Nephron (organoid): ENCODE data around the gene SLC37A3.

ENCODE experiments used
- H3K27ac Mint-ChIP-seq, 3 experiments: 2 replicates each; pipeline ENCODE4 v1.8.0; 2020; ENCODE audit warnings: mixed read lengths in 3 of 3, mild to moderate bottlenecking in 2 of 3, moderate library complexity in 1 of 3
- H3K27me3 Mint-ChIP-seq: 2 replicates; pipeline ENCODE4 v1.8.0; 2021; ENCODE audit warnings: low read depth, mild to moderate bottlenecking, moderate library complexity, mixed read lengths
- H3K36me3 Mint-ChIP-seq: 2 replicates; pipeline ENCODE4 v1.8.0; 2020; ENCODE audit warnings: low read depth, mixed read lengths
- H3K4me1 Mint-ChIP-seq: 2 replicates; pipeline ENCODE4 v1.8.0; 2020; ENCODE audit warnings: mixed read lengths
- H3K4me3 Mint-ChIP-seq, 3 experiments: 2 replicates each; pipeline ENCODE4 v1.8.0; 2020; ENCODE audit warnings: mild to moderate bottlenecking in 3 of 3, mixed read lengths in 3 of 3, moderate library complexity in 2 of 3
- H3K9me3 Mint-ChIP-seq: 2 replicates; pipeline ENCODE4 v1.8.0; 2020; ENCODE audit warnings: mixed read lengths
- CTCF ChIP-seq, 3 experiments: fragments of 200-600 bp; sonication (generic); IDR thresholded peaks; one replicate each; pipeline ENCODE4 v1.5.0; 2021; ENCODE audit warnings: antibody characterized with exemption in 3 of 3; ENCODE audit not compliant: unreplicated experiment in 3 of 3

The SLC37A3 gene

GRCh38 chr7:140310337-140311002 is 87.9 kb downstream of the SLC37A3 start:
- H3K27ac Mint-ChIP-seq: no peak overlapping the region
- H3K27me3 Mint-ChIP-seq: no peaks in the 10 kb centered on the region
- peaks cover 12% of the 10 kb centered on the region for H3K36me3 Mint-ChIP-seq
- H3K4me3 Mint-ChIP-seq: no peak overlapping the region
- H3K4me1 Mint-ChIP-seq: peaks cover 6% of the 10 kb centered on the region
- no peak for TF ChIP-seq CTCF (IDR thresholded peaks at IDR 0.05; ENCODE audit: unreplicated experiment in 3 of 3)
- H3K9me3 Mint-ChIP-seq: peaks cover 21% of the 10 kb centered on the region

GRCh38 chr7:140308060-140308459 is 90.3 kb downstream of the SLC37A3 start:
- H3K27ac Mint-ChIP-seq: no peak overlapping the region
- peaks cover 15% of the 10 kb centered on the region for H3K9me3 Mint-ChIP-seq
- H3K36me3 Mint-ChIP-seq: peaks cover 12% of the 10 kb centered on the region
- H3K4me1 Mint-ChIP-seq: no peaks in the 10 kb centered on the region
- TF ChIP-seq CTCF (IDR thresholded peaks at IDR 0.05; ENCODE audit: unreplicated experiment in 3 of 3): no peak
- no peaks in the 10 kb centered on the region for H3K27me3 Mint-ChIP-seq
- no peak overlapping the region for H3K4me3 Mint-ChIP-seq

GRCh38 chr7:140304191-140304799 is 94.0 kb downstream of the SLC37A3 start:
- Mint-ChIP-seq H3K9me3 (peaks cover 1% of the 10 kb centered on the region), H3K27me3 (peaks cover 6% of the 10 kb centered on the region), H3K36me3 (no peaks in the 10 kb centered on the region), H3K4me1 (no peaks in the 10 kb centered on the region), H3K27ac (no peak overlapping the region), H3K4me3 (no peak overlapping the region)
- peak in 1 of 3 experiments; percentile 9 for TF ChIP-seq CTCF (IDR thresholded peaks at IDR 0.05; ENCODE audit: unreplicated experiment in 3 of 3)

GRCh38 chr7:140300243-140301136 is 97.8 kb downstream of the SLC37A3 start:
- H3K27me3 Mint-ChIP-seq: peaks cover 6% of the 10 kb centered on the region
- H3K36me3 Mint-ChIP-seq: no peaks in the 10 kb centered on the region
- TF ChIP-seq CTCF (IDR thresholded peaks at IDR 0.05; ENCODE audit: unreplicated experiment in 3 of 3): no peak
- no peak overlapping the region for H3K27ac Mint-ChIP-seq
- H3K4me3 Mint-ChIP-seq: no peak overlapping the region
- H3K4me1 Mint-ChIP-seq: no peaks in the 10 kb centered on the region
- H3K9me3 Mint-ChIP-seq: no peaks in the 10 kb centered on the region

- no peak overlapping the region for H3K27ac Mint-ChIP-seq
- H3K27me3 Mint-ChIP-seq: peaks cover 6% of the 10 kb centered on the region
- no peak overlapping the region for H3K4me3 Mint-ChIP-seq
- TF ChIP-seq CTCF (IDR thresholded peaks at IDR 0.05; ENCODE audit: unreplicated experiment in 3 of 3): no peak
- H3K36me3 Mint-ChIP-seq: no peaks in the 10 kb centered on the region
- no peaks in the 10 kb centered on the region for H3K4me1 Mint-ChIP-seq
- H3K9me3 Mint-ChIP-seq: no peaks in the 10 kb centered on the region
Observed at GRCh38 chr7:140298213-140298612, 100.1 kb downstream of the SLC37A3 start.
